Epithelial cell of proximal tubule (primary cell): ENCODE data around the gene RASIP1. TPM values are rescaled to one million over a fixed set of nuclear protein-coding genes. Genes with fewer than 3 reads are reported as not detected.
"Not testable (repeated sequence)": the region's sequence is repeated elsewhere in the genome, so short reads cannot be mapped to it uniquely, and the experiment has no call there.

Experiments used
- DNase-seq: peaks from one replicate; pipeline ENCODE4 v3.0.0-alpha.2; 2011; ENCODE audit warnings: low read depth
- H3K4me3 ChIP-seq: 2 replicates; pipeline ENCODE4 v1.5.1; 2011; ENCODE audit warnings: low read depth, mild to moderate bottlenecking, low read length
- total RNA-seq: library from RNA; depleted of rRNA; stranded (reverse); fragments of >200 nt; gene quantifications from 2 replicates; pipeline ENCODE4 v1.2.3, GENCODE V29; 2015
- TF ChIP-seq, protein P1 (sequence below): conservative IDR thresholded peaks from 2 replicates; pipeline ENCODE4 v1.5.1; 2012; ENCODE audit warnings: low read depth, mild to moderate bottlenecking, low read length

The RASIP1 gene
- total RNA-seq, 1 donor from 2014 or later = 3.5 TPM

DNA sequence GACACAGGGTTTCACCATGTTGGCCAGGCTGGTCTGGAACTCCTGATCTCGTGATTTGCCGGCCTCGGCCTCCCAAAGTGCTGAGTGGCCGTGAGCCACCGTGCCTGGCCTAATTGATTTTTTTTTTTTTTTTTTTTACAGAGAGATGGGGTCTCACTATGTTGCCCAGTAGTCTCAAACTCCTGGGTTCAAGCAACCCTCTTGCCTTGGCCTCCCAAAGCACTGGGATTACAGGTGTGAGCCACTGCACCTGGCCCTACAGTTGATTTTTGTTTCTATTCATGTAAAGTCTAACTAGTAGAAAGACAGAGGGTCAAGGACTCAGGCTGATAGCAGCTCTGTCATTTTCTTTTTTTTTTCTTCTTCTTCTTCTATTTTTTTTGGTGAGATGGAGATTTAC lies 36.7 kb upstream of the RASIP1 start:
- H3K4me3 ChIP-seq = no peak overlapping the region
- DNase-seq = no peak
- TF ChIP-seq, protein P1, sequence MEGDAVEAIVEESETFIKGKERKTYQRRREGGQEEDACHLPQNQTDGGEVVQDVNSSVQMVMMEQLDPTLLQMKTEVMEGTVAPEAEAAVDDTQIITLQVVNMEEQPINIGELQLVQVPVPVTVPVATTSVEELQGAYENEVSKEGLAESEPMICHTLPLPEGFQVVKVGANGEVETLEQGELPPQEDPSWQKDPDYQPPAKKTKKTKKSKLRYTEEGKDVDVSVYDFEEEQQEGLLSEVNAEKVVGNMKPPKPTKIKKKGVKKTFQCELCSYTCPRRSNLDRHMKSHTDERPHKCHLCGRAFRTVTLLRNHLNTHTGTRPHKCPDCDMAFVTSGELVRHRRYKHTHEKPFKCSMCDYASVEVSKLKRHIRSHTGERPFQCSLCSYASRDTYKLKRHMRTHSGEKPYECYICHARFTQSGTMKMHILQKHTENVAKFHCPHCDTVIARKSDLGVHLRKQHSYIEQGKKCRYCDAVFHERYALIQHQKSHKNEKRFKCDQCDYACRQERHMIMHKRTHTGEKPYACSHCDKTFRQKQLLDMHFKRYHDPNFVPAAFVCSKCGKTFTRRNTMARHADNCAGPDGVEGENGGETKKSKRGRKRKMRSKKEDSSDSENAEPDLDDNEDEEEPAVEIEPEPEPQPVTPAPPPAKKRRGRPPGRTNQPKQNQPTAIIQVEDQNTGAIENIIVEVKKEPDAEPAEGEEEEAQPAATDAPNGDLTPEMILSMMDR = no peak

DNA sequence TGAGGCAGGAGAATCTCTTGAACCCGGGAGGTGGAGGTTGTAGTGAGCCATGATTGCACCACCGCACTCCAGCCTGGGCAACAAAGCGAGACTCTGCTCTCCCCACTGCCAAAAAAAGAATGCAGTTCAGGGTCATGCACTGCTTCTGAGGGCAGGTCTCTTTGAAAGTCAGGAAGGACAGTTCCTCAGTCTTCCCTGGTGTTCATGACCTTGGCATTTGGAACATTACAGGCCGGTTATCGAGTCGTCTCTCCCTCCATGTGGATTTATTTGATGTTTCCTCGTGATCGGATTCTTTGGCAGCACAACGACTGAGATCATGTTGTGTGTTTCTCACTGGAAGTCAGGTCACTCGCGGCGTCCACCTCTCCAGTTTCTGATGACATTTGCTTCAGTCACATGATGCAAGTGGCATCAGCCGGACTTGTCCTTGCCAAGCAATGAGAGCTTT lies 32.1 kb upstream of the RASIP1 start:
- TF ChIP-seq, protein P1 = no peak
- H3K4me3 ChIP-seq = no peak overlapping the region
- no peak for DNase-seq

DNA sequence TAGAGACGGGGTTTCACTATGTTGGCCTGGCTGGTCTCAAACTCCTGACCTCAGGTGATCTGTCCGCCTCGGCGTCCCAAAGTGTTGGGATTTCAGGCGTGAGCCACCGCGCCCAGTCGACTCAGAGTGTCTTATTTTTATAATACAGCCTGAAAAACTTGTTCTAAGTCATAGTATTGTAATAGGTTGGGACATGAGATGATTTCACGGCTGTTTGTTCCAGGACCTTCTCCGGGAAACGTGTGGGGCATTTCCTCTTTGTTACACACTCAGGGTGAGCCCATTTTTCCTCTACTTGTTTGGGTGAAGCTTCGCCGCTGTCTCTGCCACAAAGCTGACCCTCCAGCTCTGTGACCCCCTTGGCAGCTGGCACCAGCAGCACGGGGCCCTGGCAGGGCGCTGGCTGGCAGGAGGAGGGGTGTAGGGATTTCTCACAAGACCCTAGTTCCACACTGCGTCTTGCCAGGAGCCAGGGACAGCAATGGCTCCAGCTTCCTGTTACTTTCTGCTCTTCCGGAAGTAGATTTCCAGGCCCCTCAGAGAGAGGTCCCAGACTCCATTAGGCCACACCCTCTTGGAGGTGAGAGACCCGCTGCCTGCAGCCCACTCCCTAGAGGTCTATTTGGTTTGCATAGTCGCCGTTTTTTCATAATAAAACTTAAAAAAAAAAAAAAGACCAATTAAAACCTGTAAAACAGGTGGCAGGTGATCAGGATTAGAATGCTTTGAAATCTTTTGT lies 30.5 kb upstream of the RASIP1 start:
- no peak for DNase-seq
- TF ChIP-seq, protein P1 = no peak
- no peak overlapping the region for H3K4me3 ChIP-seq

DNA sequence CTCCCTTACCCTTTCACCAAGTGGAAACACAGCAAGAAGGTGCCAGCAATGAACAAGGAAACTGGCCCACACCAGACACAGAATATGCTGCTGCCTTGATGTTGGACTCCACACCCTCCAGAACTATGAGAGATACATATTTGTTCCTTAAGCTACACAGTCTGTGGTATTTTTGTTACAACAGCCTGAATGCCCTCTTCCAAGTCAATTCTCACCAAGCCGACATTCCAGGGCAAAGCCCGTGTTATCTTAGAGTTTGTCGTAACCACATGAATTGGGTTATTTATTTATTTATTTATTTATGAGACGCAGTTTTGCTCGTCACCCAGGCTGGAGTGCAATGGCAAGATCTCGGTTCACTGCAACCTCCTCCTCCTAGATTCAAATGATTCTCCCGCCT lies 29.9 kb upstream of the RASIP1 start:
- H3K4me3 ChIP-seq = no peak overlapping the region
- DNase-seq = no peak
- TF ChIP-seq, protein P1 = no peak

DNA sequence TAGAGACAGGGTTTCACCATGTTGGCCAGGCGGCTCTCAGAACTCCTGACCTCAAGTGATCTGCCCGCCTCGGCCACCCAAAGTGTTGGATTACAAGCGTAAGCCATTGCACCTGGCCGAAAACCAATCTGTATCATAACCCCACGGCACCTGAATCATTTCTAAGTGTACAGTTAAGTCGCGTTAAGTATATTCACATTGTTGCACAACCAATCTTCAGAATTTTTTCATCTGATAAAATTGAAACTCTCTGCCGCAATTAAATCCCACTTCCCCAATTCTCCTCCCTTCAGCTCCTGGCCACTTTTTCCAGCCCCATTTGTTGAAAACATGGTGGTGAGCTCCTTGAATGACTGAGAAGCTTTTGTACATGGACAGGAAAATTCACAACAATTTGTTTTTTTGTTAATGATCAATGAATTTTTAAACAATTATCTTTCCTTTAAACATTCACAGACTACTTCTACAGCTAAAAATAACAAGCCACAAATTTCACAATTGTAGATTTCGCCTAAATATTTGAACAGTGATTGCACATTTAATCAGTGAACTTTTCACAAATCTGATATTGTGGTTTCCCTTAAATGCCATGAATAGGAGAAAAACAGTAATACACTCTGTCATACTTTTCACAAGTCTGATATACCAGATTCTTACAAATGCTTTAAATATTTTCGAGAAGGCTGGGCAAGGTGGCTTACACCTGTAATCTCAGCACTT lies 28.7 kb upstream of the RASIP1 start:
- no peak overlapping the region for H3K4me3 ChIP-seq
- TF ChIP-seq, protein P1 = no peak
- DNase-seq = no peak

DNA sequence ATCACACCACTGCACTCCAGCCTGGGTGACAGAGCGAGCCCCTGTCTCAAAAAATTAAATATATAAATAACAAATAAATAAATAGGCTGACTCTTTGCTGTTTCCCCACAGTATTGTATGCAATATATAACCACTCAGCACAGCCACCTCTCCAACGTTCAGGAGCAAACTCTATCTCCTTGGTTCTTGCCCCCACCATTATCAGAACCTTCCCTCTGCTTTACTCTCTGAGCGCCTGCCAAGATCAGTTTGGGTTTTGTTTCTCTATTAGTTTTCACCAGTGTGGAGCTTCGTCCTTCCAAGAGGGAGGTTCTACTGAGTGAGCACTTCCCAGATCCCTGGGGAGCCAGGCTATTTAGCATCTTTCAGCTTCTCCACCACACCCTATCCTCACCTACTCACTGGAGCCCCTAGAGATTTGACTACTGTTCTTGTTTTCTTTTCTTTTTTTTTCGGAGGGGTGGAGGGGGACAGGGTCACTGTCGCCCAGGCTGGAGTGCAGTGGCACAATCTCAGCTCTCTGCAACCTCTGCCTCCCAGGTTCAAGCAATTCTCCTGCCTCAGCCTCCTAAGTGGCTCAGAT lies 27.9 kb upstream of the RASIP1 start:
- not testable (repeated sequence) for DNase-seq, H3K4me3 ChIP-seq

DNA sequence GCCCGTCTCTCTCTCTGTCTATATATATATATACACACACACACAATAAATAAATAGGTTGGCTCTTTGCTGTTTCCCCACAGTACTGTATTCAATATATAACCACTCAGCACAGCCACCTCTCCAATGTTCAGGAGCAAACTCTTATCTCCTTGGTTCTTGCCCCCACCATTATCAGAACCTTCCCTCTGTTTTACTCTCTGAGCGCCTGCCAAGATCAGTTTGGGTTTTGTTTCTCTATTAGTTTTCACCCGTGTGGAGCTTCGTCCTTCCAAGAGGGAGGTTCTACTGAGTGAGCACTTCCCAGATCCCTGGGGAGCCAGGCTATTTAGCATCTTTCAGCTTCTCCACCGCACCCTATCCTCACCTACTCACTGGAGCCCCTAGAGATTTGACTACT lies 25.4 kb upstream of the RASIP1 start:
- not testable (repeated sequence) for H3K4me3 ChIP-seq, DNase-seq
